Left ventricle myocardium inferior (tissue), 1 donor: Measurements from ENCODE around the gene EEF2K. TPM values are rescaled to one million over a fixed set of nuclear protein-coding genes. Genes with fewer than 3 reads are reported as not detected.

Experiments
- DNase-seq: peaks from one replicate; pipeline ENCODE4 v3.0.0-alpha.2; 2020
- H3K27ac ChIP-seq: fragments of 200-600 bp; replicated peaks from 2 replicates; pipeline ENCODE4 v1.8.0; 2021
- H3K27me3 ChIP-seq: fragments of 200-600 bp; 2 replicates; pipeline ENCODE4 v1.8.0; 2021; ENCODE audit warnings: low read depth
- H3K36me3 ChIP-seq: fragments of 200-600 bp; 2 replicates; pipeline ENCODE4 v1.8.0; 2021
- H3K4me1 ChIP-seq: fragments of 200-600 bp; 2 replicates; pipeline ENCODE4 v1.8.0; 2021
- H3K4me3 ChIP-seq: fragments of 200-600 bp; 2 replicates; pipeline ENCODE4 v1.8.0; 2021; ENCODE audit warnings: mild to moderate bottlenecking, moderate library complexity
- H3K9me3 ChIP-seq: fragments of 200-600 bp; replicated peaks from 2 replicates; pipeline ENCODE4 v1.8.0; 2021
- CTCF ChIP-seq: fragments of 200-600 bp; IDR thresholded peaks from 2 replicates; pipeline ENCODE4 v1.8.0; 2021; ENCODE audit warnings: antibody characterized with exemption, mild to moderate bottlenecking, borderline replicate concordance
- intact Hi-C: fragments of 100-400 bp; cut with micrococcal nuclease; formaldehyde crosslinking; loops from one replicate; pipeline ENCODE4 v1.11.0; 2022
- total RNA-seq: library from RNA; stranded (reverse); fragmentation: NEBNext Ultra II Directional; extraction: Animal tissue kit (Norgen Biotek cat#: 25700); gene quantifications from one replicate; pipeline ENCODE4 v1.2.1, GENCODE V29; 2021
- donor health status: DM: no; HTN: yes; CAD: no; lungs with severe emphysema.

EEF2K gene
- total RNA-seq, 1 donor from 2014 or later, result 22.1 TPM

GRCh38 chr16:22321340-22322001, 115.4 kb downstream of the EEF2K start:
- H3K9me3 ChIP-seq, result no peaks in the 10 kb centered on the region
- peak; percentile 61 for DNase-seq
- H3K36me3 ChIP-seq, result peaks cover 85% of the 10 kb centered on the region
- no peak overlapping the region for H3K4me3 ChIP-seq
- H3K27me3 ChIP-seq, result no peaks in the 10 kb centered on the region
- peak; percentile 90 for TF ChIP-seq CTCF
- intact Hi-C loops, result no loop called here
- peaks cover 6% of the 10 kb centered on the region for H3K4me1 ChIP-seq
- H3K27ac ChIP-seq, result no peak overlapping the region

- TF ChIP-seq CTCF, result no peak
- intact Hi-C loops, result no loop called here
- no peak for DNase-seq
Measured at GRCh38 chr16:22322021-22322471, 116.0 kb downstream of the EEF2K start.

GRCh38 chr16:22322741-22323140, 116.7 kb downstream of the EEF2K start:
- Histone ChIP-seq H3K4me1 (peaks cover 13% of the 10 kb centered on the region), H3K36me3 (peaks cover 85% of the 10 kb centered on the region), H3K27me3 (no peaks in the 10 kb centered on the region), H3K27ac (no peak overlapping the region), H3K4me3 (no peak overlapping the region), H3K9me3 (no peaks in the 10 kb centered on the region)
- intact Hi-C loops, result no loop called here
- TF ChIP-seq CTCF, result no peak
- DNase-seq, result no peak

More at GRCh38 chr16:22322021-22322471, 116.0 kb downstream of the EEF2K start:
- no peaks in the 10 kb centered on the region for H3K9me3 ChIP-seq
- H3K27ac ChIP-seq, result no peak overlapping the region
- no peaks in the 10 kb centered on the region for H3K27me3 ChIP-seq
- H3K4me1 ChIP-seq, result peaks cover 11% of the 10 kb centered on the region
- no peak overlapping the region for H3K4me3 ChIP-seq
- H3K36me3 ChIP-seq, result peaks cover 85% of the 10 kb centered on the region

GRCh38 chr16:22323173-22323958, 117.3 kb downstream of the EEF2K start:
- no peak overlapping the region for H3K27ac ChIP-seq
- H3K4me3 ChIP-seq, result no peak overlapping the region
- H3K4me1 ChIP-seq, result peaks cover 13% of the 10 kb centered on the region
- no peaks in the 10 kb centered on the region for H3K27me3 ChIP-seq
- H3K36me3 ChIP-seq, result peaks cover 85% of the 10 kb centered on the region
- intact Hi-C loops, result no loop called here
- no peak for DNase-seq
- TF ChIP-seq CTCF, result no peak
- H3K9me3 ChIP-seq, result no peaks in the 10 kb centered on the region

GRCh38 chr16:22323959-22324786, 118.1 kb downstream of the EEF2K start:
- H3K36me3 ChIP-seq, result peaks cover 85% of the 10 kb centered on the region
- H3K4me1 ChIP-seq, result peaks cover 13% of the 10 kb centered on the region
- no peaks in the 10 kb centered on the region for H3K9me3 ChIP-seq
- no peak for TF ChIP-seq CTCF
- intact Hi-C loops, result no loop called here
- DNase-seq, result no peak
- H3K4me3 ChIP-seq, result no peak overlapping the region
- H3K27me3 ChIP-seq, result no peaks in the 10 kb centered on the region
- H3K27ac ChIP-seq, result no peak overlapping the region
